ENCODE results near the gene RGS6. TPM values are rescaled to one million over a fixed set of nuclear protein-coding genes. Genes with fewer than 3 reads are reported as not detected.

The RGS6 gene
- total RNA-seq, 2 experiments from 2014 or later: not detected

- CTCF ChIA-PET: interaction anchor here (0.6 to 9.7 kb wide), 25 partner anchors 9 to 430 kb away, joined by 3 to 164 read pairs (median 3); partner anchors contain the start of gene DPF3
- intact Hi-C loops (cut with micrococcal nuclease): loop anchor here (1.0 to 10.0 kb wide), 3 partner anchors 75 to 388 kb away; no protein-coding TSS in a partner anchor
- Mint-ChIP-seq H3K27me3 (peaks cover 1% of the 10 kb centered on the region), H3K27ac (no peak overlapping the region), H3K9me3 (peaks cover 8% of the 10 kb centered on the region), H3K4me3 (no peak overlapping the region), H3K36me3 (ENCODE audit: low read depth) (no peaks in the 10 kb centered on the region), H3K4me1 (ENCODE audit: low read depth) (peaks cover 48% of the 10 kb centered on the region)
- DNase-seq (no peak), ATAC-seq (no peak)
- no peak for TF ChIP-seq CTCF (IDR thresholded peaks at IDR 0.05)
- POLR2A ChIA-PET: interaction anchor here (0.8 kb wide), 1 partner anchor 386 kb away, joined by 3 read pairs; no protein-coding TSS in a partner anchor
These were observed 585.5 kb downstream of the RGS6 start for GRCh38 chr14:72517736-72518135.

GRCh38 chr14:72518809-72519377 is 586.7 kb downstream of the RGS6 start:
- Mint-ChIP-seq H3K27me3 (peaks cover 1% of the 10 kb centered on the region), H3K27ac (peak overlapping the region; percentile 88), H3K9me3 (peaks cover 8% of the 10 kb centered on the region), H3K4me3 (peak overlapping the region; percentile 23), H3K36me3 (ENCODE audit: low read depth) (no peaks in the 10 kb centered on the region), H3K4me1 (ENCODE audit: low read depth) (peaks cover 51% of the 10 kb centered on the region)
- ChIA-PET CTCF (interaction anchor here (0.9 to 9.7 kb wide), 10 partner anchors 9 to 429 kb away, joined by 3 to 164 read pairs (median 4); partner anchors contain the start of gene DPF3), POLR2A (interaction anchor here (1.5 kb wide), 1 partner anchor 10 kb away, joined by 4 read pairs; no protein-coding TSS in a partner anchor)
- ATAC-seq: peak; percentile 80
- DNase-seq: peak; percentile 70
- TF ChIP-seq CTCF (IDR thresholded peaks at IDR 0.05): no peak
- intact Hi-C loops (cut with micrococcal nuclease): loop anchor here (1.0 to 10.0 kb wide), 3 partner anchors 73 to 386 kb away; no protein-coding TSS in a partner anchor

GRCh38 chr14:72519543-72519942 is 587.3 kb downstream of the RGS6 start:
- Mint-ChIP-seq H3K4me1 (ENCODE audit: low read depth) (peaks cover 54% of the 10 kb centered on the region), H3K27me3 (peaks cover 1% of the 10 kb centered on the region), H3K27ac (peak overlapping the region; percentile 88), H3K36me3 (ENCODE audit: low read depth) (no peaks in the 10 kb centered on the region), H3K9me3 (peaks cover 8% of the 10 kb centered on the region), H3K4me3 (peak overlapping the region; percentile 23)
- intact Hi-C loops (cut with micrococcal nuclease): loop anchor here (5.0 to 10.0 kb wide), 2 partner anchors 73 to 195 kb away; no protein-coding TSS in a partner anchor
- peak; percentile 57 for ATAC-seq
- POLR2A ChIA-PET: interaction anchor here (0.7 to 1.5 kb wide), 2 partner anchors 11 to 1369 kb away, joined by 3 to 4 read pairs; no protein-coding TSS in a partner anchor
- peak; percentile 60 for DNase-seq
- CTCF ChIA-PET: interaction anchor here (0.9 to 9.7 kb wide), 5 partner anchors 11 to 429 kb away, joined by 3 to 164 read pairs (median 4); partner anchors contain the start of gene DPF3
- TF ChIP-seq CTCF (IDR thresholded peaks at IDR 0.05): no peak

- intact Hi-C loops (cut with micrococcal nuclease): no loop called here
- DNase-seq (no peak), ATAC-seq (peak; percentile 32)
- Mint-ChIP-seq H3K27ac (no peak overlapping the region), H3K4me1 (ENCODE audit: low read depth) (peaks cover 55% of the 10 kb centered on the region), H3K4me3 (no peak overlapping the region), H3K36me3 (ENCODE audit: low read depth) (no peaks in the 10 kb centered on the region), H3K9me3 (peaks cover 8% of the 10 kb centered on the region), H3K27me3 (peaks cover 1% of the 10 kb centered on the region)
- CTCF ChIA-PET: interaction anchor here (1.2 kb wide), 1 partner anchor 213 kb away, joined by 3 read pairs; no protein-coding TSS in a partner anchor
- POLR2A ChIA-PET: no interaction called here
- no peak for TF ChIP-seq CTCF (IDR thresholded peaks at IDR 0.05)
These were observed 588.8 kb downstream of the RGS6 start for GRCh38 chr14:72521045-72521444.

Measured in activated CD8-positive, alpha-beta T cell treated with anti-CD3 and anti-CD28 coated beads for 36 hours (primary cell).